ENCODE data around the gene KLHDC8A.
"Not testable (repeated sequence)": the region's sequence is repeated elsewhere in the genome, so short reads cannot be mapped to it uniquely, and the experiment has no call there.

Gene KLHDC8A

GRCh38 chr1:205317311-205317917, 39.3 kb downstream of the KLHDC8A start:
- no peak for FAIRE-seq

DNA sequence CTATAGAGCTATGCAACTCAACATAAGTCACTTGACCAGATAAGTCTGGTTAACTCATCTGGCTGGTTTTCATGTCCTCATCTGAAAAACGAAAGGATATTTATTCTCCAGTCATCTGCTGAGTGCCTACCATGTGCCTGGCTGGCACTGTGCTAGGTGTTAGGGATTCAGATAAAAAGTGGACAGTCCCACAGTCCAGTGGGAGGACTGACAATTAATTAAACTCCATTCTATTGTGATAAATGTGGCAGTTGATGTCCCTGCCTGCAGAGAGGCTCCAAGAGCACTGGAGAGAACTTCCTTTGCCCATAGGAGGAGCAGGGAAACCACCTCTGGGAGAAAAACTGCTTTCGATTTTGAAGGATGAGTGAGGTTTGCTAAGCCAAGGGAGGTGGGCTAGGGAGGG, 40.6 kb downstream of the KLHDC8A start:
- no peak for FAIRE-seq

GRCh38 chr1:205315008-205315618, 41.6 kb downstream of the KLHDC8A start:
- no peak for FAIRE-seq

- FAIRE-seq, result no peak
Measured at GRCh38 chr1:205313563-205314308, 43.0 kb downstream of the KLHDC8A start.

DNA sequence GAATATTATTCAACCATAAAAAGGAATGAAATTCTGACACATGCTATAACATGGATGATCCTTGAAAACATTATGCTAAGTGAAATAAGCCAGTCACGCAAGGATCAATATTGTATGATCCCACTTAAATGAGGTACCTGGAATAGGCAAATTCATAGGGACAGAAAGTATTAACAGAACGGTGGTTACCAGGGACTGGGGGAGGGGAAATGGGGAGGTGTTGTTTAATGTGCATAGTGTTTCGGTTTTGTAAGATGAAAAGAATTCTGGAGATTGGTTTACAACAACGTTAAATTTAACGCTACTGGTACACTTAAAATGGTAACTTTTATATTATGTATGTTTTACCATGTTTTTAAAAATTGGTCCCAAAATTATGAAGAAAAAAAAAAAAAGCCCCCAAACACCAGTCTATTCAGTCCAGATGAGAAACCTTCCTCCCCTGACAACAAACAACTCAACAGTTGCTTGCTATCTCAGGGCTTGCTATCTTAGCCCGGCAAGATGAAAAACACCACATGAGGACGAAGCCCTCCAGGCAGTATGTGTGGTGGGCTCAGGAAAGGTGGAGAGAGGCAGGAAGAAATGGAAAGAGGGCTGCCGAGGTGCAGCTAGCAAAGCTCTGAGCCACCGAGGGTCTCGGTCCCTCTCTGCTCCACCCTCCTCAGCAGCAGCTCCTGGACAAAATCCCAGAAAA, 43.7 kb downstream of the KLHDC8A start:
- no peak for FAIRE-seq

DNA sequence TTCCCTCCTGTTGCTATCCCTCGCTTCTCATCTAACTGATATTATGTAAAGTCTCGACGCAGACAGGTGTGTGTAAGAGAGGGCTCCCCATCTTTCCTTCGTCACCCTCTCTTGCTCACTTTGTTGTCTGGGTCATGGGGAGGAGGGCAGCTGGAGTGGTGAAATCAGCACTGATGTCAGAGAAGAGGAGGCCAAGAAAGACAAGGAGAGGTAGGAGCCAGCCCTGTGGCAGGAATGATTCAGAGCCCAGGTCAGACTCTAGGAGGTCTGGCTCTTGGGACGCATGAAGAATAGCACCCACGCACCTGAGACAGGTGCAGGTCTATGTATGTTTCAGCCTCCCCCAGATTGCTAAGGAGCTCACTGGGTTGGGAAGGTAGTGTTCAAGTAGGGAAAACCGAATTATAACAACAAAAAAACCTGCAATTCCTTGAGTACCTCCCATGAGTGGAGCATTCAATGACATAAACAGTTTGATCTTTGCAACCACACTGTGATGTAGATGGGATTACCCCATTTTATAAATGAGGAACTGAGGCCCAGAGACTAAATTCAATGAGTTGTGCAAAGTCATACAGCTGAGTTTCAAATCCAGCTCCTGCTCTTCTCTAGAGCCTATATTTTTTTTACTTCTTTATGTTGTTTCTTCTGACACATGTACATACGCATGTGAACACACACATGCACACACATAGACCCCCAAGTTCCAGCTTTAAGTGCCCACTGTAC, 45.6 kb downstream of the KLHDC8A start:
- FAIRE-seq, result no peak

DNA sequence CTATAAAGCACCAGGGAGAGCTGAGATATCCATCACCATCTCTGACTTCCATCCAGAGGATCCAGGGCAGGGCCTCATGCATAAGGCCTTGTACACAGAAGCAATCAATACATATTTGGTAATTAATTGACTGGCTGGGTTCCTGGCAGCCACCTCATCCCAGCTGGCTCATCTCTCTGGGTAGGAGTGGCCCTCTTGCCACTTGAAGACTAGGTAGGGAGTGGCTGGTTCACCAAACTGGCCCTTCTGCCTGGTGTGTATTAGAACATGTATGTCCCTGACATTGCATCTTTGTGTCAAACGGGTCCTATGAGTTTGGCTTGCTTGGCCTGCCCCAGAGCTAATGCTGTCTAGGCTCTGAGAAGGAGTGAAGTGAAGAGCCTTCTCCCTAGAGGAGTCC, 47.0 kb downstream of the KLHDC8A start:
- no peak for FAIRE-seq

GRCh38 chr1:205306929-205307566, 49.7 kb downstream of the KLHDC8A start:
- FAIRE-seq, result no peak

- FAIRE-seq, result no peak
Measured at GRCh38 chr1:205304695-205305070, 52.0 kb downstream of the KLHDC8A start.

DNA sequence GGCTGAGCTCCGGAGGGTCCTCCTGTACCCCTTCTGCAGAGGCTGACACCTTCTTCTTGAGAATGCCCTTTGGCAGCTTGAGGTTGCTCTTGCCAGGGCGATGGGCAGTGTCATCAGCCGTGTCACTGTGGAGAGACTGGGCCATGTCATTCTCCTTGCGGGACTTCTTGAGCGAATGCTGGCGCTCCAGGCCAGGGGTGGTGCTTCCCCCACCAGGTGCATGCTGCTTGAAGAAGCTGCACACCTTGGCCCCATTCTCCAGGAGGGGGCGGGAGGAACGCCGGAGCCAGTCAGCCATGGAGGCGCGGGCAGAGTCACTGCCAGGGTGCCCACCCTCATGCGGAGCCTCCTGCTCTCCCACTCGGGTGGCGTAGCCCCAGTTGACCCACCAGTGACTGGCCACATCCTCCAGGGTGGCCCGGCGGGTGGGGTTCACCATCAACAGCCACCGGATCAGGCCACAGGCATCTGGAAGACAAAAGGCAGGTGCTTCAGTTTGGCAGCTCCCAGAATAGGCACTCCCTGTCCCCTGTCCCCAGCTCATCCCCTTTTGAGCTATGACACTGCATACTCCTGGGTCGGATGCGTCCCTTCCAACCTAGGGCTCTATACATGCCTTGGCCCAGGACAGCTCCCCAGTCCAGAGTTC, 52.6 kb downstream of the KLHDC8A start:
- FAIRE-seq, result no peak

GRCh38 chr1:205303247-205303888, 53.4 kb downstream of the KLHDC8A start:
- no peak for FAIRE-seq

DNA sequence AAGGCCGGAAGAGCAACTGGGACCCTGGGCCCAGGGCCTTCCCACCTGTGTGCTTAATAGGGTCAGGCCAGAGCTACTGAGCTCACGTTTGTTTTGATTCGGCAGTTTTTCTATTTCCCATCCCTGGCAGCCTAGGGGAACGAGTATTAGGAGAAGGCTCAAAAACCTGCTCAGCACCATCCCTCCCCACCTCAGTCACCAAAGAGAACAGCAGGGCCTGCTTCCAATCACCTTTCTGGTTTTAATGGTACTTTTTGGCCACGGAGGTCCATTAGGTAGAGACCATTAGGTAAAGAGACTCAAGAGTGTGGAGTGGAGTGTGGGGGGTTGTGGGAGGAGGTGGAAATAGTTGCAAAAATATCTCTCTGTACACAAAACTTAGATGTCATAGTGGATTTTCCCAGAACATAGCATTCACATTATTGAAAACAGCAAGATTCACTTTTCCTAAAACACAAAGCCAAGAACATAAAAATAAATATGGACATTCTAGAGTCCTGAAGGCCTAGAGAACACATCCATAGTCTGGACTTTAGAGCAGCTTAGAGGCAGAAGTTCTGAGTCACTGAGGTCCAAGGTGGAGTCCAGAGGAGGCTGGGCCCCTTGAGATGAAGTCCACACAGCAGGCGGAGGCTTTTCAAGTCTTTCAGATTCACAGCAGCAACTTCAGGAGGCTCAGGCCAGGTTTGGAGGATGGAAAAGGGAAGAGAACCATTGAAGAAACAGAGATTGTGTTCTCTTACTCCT, 54.7 kb downstream of the KLHDC8A start:
- no peak for FAIRE-seq

DNA sequence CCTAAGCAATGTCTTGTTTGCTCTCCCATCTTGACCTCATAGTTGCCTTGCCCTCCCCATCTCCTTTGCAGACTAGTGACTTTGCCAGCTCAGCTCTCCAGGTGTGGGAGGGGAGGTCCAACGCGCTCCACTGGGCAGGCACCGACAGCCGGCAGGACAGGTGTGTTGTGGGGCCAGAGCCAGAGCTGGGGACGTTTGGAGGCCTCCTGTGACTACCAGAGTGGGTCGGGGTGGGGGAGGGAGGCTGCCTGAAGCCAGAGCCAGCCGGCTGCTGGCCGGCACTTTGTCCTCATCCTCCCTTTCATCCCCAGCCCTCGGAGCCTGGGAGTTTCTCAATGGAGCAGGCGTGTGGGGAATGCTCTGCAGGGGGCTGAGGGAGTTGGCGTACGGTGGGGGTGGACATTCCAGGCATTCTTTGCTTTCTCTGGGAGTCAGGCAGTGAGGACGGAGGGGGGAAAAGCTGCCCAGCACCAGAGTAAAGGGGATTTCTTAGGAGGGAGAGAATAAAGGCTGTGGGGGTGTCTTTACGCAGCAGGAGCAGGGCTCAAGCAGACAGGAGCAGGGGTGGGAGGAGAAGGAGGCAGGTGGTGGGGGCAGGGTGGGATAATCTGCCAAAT, 55.4 kb downstream of the KLHDC8A start:
- FAIRE-seq, result no peak

GRCh38 chr1:205300149-205300548, 56.6 kb downstream of the KLHDC8A start:
- FAIRE-seq, result no peak

GRCh38 chr1:205298191-205298994, 58.3 kb downstream of the KLHDC8A start:
- FAIRE-seq, result no peak

DNA sequence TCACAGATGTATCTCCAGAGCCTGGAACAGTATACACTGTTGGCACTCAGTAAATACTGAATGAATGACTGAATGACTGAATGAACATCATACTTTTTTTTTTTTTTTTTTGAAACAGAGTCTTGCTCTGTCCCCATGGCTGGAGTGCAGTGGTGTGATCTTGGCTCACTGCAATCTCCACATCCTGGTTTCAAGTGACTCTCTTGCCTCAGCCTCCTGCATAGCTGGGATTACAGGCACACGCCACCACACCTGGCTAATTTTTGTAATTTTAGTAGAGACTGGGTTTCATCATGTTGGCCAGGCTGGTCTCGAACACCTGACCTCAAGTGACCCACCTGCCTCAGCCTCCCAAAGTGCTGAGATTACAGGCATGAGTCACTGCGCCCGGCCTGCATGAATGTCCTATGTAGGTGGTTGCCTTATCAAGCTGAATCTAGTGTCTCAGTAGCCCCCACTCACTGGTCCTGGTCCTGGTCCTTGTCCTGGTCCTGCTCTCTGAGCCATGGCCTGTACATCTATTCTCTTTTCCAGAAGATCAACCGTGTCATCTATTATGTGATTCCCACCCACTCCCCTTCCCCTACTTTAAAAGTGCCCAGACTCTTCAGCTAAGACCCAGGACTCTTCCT, 59.1 kb downstream of the KLHDC8A start:
- FAIRE-seq, result not testable (repeated sequence)

DNA sequence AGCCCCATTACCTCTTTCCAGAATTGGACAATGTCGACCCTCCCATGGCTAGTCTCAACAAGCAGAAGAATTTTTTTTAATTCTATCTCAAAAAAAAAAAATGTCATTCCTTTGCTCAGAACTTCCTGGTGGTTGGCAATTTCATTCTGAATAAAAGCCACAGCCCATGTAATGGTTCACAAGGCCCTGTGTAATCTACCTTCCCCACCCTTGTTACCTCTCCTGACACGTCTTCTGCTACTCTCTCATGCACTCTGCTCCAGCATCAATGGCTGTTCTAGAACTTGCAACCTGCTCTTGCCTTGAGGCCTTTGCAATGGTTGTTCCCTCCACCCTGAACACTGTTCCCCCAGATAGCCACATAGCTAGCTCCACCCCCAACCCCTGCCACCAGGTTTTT, 60.6 kb downstream of the KLHDC8A start:
- no peak for FAIRE-seq

GRCh38 chr1:205294934-205295333, 61.8 kb downstream of the KLHDC8A start:
- FAIRE-seq, result no peak
